NCI-H2227 treated with DMSO at 0.1 percent for 48 hours (cell line): ENCODE data around the gene DBH.
"Not testable (repeated sequence)": the region's sequence is repeated elsewhere in the genome, so short reads cannot be mapped to it uniquely, and the experiment has no call there.

ENCODE experiments used
- DNase-seq: peaks from one replicate; lab custom pipeline; 2025; lab: John Stamatoyannopoulos, UW

Gene DBH

DNA sequence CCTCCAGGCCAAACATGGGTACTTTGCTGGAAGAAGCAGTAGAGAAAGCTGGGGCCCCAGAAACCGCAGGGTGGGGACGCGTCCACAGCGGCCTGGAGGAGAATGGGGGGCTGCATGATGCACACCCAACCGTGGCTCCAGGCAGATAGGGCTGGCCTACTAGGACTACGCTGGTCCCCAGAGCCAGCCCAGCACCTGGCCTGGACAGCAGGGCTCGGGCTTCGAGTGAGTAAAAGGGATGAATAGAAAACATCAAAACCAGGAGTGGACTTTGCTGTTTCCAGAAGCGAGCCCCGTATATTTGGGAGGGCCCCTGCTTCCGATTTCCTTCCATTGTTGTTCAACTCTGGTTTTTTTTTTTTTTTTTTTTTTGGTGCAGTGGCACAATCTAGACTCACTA is 30.7 kb downstream of the DBH start:
- no peak for DNase-seq

DNA sequence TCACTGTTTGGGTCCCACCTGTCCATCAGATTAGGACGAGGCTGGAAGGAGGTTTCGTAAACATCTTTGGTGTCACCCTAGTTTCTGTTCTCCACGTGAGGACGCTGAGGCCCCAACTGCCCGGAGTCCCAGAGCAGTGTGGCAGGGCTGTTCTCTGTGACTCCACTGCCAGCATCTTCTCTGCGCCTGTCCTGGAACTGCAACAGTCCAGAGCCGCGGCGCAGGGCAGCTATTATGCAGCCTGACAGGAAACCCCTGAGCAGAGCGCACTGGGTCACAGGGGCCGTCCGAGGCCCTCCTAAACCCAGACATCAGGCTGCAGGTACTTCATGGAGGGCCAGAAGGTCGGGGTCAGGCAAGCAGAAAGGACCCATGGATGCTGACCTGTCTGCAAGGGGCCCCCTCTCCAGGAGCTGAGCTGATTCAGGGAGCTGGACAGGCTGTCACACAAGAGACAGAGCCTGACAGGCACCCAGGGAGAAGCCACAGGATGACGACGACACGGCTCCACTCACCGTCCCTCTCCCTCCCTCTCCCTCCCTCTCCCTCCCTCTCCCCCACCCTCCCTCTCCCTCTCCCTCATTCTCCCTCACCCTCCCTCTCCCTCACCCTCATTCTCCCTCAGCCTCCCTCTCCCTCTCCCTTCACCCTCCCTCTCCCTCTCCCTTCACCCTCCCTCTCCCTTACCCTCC is 31.7 kb downstream of the DBH start:
- DNase-seq, result no peak

DNA sequence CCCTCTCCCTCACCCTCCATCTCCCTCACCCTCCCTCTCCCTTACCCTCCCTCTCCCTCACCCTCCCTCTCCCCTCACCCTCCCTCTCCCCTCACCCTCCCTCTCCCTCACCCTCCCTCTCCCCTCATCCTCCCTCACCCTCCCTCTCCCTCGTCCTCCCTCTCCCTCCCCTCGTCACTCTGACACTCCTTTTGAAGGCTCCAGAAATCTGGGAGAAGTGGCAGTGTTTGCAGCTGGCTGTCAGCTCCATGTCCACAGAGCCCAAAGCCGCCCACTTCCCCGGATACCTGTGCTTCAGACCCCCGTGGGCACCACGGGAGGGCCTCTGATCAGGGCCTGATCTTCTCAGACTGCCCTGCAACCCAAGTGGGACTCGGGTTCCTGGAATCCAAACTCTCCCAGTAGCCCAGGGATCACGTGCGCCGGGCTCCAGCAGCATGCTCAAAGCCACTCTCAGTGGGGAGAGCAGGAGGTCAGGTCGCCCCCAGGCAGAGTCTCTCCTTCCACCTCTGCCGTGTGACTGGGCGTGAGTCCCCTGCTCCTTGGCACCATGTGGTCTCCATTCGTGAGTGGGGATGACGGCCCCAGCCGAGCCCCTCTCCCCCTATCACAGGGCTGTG is 33.1 kb downstream of the DBH start:
- DNase-seq, result no peak

DNA sequence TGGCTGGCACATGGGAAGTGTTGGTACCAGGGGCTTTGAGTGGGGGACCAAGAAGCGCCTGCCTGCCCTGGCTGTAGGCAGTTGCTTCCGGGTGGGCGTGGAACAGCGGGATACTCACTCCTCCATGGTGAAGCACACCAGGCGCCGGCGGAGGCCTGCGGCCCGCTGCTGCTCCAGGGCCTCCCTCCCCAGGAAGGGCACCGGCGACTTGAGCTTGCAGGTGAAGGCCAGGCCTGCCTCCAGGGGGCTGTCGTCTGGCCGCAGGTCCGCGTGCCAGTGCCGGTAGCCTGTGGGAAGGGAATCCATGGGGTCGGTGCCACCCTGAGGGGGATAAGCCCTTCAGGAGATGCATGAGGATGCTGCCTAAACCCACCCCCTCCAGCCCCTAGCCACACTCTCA is 34.3 kb downstream of the DBH start:
- DNase-seq, result no peak

DNA sequence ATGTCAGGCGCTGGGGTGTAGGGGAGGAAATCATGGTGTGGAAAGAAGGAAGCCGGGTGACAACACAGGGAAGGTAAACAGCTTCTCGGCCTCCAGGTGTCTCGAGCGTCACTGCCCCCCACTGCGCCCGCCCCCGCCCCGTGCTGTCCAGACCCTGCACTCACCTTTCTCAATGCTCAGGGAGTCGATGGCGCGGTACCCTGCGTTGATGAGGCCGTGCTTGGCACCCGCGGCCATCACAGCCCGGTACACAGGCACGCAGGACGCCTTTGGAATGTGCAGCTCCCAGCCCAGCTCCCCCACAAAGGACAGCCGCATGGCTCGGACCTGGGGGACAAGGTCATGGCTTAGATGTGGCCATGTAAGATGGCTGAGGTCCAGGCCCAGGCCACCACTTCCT is 35.2 kb downstream of the DBH start:
- DNase-seq, result no peak

DNA sequence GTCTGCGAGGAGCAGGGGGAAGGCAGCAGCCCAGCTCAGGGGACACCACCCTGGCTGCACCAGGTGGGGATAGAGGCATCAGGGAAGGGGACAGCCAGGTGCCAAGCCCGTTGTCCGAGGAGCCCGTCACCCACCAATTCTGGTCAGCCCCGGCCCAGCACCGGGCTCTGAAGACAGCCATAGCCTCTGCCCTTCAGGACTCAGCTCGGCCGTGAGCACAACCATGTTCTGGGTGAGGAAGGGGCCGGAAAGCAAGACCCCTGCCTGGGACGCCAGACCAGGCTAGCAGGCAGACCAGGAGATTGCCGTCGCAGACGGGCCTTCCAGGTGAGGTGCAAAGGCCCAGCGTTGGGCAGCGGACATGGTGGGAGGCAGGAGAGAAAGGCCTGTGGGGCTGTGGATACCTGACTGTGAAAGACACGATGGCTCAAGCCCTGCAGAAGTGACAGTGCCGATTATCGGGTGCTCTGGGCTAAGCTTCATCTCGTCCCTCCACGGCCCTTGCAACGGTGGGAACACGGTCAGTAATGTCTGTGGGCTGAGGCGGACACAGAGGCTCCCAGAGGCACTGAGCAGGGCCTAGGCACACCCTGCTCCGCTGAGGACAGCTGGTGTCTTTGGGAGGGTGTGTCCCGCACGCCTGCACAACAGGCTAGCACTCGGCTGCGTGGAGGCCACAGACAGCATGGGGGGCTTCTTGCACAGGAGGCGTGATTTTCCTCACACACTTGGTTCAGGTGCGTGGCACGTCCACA is 36.5 kb downstream of the DBH start:
- DNase-seq, result no peak

DNA sequence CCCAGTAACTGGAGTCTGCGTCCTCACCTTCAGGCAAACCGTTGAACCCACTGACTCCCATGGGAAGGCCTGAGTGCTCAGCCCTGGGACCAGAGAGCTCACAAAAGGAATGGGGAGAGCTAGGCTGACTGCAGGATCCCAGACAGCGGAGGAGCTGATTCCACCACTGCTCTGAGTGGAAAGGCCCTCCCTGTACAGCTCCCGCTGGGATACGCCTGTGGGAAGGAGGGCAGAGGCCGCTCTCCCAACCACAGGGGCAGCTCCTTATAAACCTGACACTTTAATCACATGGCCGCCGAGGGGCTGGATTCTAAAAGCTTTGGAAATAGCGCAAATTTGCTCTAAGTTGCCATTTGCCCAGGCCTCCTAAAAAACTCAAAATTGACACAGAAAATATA is 37.1 kb downstream of the DBH start:
- DNase-seq, result no peak

DNA sequence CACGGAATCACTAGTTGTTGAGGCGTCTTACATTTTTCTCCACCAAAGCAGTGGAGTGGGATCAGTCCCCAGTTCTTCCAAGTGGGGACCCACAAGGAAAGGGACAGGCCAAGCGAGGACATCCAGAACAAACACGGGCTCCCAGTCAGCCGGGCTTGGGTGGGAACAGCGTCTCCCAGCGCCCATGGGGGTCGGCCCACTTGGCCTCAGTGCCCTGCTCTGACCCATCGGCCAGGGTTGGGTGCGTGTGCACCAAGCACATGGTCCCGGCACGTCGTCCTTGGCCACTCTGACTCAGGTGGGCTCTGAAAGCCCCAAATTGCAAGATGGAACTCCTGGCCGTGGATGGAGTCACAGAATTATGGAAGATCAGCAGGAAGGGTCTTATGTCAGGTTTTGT is 37.9 kb downstream of the DBH start:
- DNase-seq, result no peak

DNA sequence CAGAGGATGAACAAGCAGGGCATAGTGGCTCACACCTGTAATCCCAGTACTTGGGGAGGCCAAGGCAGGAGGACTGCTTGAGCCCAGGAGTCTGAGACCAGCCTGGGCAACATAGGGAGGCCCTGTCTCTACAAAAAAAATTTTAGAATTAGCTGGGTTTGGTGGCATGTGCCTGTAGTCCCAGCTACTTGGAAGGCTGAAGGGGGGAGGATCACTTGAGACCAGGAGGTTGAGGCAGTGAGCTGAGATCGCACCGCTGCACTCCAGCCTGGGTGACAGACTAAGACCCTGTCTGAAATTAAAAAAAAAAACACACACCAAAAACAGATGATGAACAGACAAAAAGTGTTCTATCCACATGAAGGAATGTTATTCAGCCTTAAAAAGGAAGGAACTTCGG is 39.6 kb downstream of the DBH start:
- not testable (repeated sequence) for DNase-seq

DNA sequence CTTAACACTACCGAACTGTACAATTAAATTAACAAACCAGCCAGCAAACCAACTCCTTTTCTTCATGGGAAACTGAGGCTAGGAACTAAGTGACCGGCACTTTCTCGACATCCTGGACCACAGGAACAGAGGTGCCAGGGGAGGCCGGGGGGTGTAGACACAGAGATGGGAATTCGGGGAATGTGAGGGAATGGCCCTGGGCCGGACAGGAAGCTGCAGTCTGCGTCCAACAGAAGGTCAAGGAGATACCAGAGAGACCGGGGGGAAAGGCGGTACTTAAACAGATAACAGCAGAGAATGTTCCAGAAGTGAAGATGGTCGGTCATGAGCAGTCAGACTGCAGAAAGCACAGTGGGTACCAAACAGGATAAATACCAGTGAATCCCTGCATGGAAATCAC is 40.3 kb downstream of the DBH start:
- DNase-seq, result no peak

DNA sequence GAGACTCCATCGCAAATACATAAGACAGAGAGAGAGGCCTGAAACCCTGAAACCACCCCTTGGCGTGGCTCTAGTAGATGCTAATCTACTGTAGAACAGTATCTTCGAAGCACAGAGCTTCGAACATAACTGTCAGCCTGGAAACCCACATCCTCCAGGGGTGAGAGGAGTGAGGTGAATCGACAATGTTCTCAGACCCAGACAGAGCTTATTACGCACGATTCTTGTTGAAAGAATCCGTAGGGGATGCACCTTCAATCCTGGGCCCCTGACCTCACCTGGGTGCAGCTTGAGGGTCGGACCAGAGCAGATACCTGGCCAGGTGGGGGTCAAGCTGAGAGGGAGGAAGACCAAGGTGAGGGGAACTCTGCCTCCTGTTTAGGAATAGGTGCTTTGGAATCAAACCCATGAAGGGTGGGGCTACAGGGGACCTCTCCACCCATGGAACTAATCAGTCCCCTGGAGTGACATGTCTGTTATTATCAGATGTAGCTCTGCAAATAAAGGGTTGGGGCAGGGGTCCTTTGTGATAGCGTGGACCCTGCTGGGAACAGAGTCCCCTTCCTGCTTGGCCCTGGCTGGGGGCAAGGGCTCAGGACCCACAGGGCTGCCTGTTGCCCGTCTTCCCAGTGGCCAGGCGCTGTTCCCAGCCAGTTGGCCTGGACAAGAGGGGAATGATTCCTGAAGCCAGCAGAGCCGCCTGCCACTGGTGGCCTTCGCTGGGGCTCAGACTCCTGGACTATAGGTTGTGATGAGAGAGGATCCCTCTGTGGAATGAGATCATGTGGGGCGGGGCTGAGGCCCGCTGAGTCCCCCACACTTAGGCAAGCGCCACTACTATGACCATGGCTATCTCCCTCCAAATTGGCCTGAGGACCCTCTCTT is 41.2 kb downstream of the DBH start:
- no peak for DNase-seq

DNA sequence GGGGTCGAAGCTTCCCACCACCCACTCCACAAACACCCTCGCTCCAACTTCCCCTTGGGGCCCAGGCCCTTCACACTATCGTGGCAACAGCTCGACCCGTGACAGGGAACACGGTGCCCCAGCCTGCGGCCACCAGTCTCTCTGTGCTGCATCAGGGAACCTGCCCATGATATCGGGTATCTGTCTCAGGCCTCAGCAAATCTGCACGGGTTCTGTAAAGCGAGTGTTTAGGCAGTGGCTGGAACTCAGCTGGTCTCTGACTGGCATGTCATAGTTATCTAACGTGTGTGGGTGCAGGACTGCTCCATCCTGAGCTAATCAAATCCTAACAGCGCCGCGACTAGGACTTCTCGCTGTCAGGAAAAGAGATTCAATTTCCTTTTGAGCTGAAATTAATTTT is 42.9 kb downstream of the DBH start:
- no peak for DNase-seq

DNA sequence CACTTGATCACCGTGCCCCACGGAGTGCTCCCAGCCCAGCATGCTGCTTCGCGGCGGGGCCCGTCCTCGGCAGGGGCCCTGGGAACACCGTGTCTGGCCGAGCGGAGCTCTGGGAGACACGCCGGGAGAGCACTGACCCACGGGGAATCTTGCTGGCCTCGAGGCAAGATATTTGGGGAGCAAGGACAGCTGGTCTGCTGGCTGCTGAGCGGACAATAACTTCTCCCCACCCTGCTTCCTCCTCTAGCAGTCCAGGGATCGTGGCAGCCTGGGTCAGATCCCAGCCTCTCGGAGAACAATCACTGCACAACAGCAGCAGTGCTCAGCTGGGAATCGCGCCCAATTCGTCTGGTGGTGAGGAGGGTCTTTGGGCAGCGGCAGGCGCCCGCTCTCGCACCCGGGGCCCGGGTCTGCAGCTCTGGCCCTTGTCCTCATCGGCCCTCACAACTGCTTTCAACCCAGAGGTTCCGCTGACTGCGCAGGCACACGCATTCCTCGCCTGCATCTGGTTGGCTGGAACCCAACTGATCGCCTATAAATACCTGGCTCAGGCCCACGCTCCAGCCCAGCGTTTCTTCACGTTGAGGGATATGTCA is 43.4 kb downstream of the DBH start:
- DNase-seq, result no peak

DNA sequence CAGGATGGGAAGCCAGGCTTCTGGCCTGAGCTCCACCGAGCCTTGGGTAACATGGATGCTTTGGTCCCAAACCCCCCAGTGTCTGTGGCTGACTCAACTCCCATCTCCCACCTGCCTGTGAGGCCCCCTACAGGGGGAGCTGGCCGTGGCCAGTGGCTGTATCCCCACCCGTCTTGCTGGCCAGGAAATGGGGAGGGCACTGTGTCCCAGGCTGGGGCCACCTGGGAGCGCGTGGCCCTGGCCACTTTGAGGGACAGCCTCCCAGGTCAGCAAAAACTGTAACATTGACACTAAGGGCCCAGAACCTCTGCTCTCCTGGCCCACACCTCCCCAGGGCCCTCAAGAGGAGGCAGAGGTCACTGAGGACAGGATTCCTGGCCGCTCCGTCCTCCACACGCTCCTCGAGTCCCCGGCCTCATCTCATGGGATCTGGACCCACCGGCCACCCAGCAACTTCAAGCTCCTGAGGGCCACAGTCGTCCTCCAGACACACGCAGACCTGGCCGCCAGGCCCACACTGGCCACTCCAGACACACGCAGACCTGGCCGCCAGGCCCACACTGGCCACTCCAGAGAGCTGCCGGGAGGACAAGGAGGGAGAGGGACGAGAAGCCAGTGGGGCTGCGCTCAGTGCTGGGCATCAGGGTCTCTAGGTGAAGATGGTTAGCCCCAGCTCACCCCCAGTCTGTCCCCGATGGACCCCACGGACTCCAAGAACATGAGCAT is 44.2 kb downstream of the DBH start:
- DNase-seq, result no peak

DNA sequence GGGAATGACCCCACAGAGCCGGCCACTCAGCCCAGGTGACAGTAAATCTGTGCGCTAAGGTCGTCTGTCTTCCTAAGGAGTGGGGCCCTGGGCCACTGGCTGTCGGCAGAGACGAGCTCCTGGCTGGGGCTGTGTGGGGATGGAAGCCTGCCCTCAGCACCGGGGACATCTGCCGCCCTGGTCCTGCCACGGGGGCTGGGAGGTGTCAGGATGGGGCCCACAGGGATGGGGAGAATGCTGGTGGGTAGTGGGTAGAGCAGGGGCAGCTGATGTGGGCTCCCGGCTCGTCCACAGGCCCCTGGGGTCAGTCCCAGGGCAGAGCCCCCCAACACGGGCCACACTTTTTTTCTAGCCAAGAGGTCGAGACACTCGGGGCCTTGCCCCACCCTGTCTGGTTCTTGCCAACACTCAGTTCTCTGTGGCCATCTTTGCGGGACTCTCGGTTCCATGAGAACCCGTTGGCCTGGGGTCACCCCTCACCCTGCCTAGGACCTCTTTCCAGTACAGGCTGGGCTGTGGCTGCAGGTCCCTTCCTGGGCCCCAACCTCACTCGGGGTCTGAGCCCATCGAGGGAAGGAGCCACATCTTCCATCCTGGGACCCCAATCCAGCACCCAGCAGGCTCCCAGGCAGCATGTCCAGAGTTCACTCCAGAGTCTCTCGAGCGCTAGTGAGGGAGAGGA is 45.0 kb downstream of the DBH start:
- no peak for DNase-seq

DNA sequence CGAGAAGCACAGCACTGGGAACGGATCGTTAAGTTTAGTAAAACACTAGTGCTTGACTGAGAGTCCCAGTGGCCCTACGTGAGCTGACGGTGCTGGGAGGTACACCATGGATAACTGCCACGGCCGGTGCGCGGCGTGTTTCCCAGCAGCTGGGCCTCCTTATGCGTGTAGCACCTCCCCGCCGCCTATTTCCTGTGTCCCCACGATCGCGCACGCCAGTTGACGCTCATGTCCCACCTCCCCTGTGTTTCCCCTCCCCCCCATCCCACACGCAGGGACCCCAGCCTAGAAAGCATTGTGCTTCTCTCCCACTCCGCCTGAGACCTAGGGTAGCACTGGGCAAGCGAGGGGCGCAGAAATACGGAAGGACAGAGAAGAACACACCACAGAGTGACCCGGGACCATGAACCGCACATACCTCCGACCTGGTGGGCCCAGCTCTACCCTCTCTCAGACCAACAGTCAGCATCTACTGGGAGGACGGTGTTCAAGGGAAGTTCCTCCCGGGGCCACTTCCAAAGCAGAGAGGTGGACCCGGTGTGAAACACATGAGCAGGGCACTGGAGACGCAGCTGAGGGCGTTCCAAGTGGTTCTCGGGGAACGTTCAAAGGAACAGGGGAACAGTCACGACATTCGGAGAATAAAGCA is 45.6 kb downstream of the DBH start:
- no peak for DNase-seq

DNA sequence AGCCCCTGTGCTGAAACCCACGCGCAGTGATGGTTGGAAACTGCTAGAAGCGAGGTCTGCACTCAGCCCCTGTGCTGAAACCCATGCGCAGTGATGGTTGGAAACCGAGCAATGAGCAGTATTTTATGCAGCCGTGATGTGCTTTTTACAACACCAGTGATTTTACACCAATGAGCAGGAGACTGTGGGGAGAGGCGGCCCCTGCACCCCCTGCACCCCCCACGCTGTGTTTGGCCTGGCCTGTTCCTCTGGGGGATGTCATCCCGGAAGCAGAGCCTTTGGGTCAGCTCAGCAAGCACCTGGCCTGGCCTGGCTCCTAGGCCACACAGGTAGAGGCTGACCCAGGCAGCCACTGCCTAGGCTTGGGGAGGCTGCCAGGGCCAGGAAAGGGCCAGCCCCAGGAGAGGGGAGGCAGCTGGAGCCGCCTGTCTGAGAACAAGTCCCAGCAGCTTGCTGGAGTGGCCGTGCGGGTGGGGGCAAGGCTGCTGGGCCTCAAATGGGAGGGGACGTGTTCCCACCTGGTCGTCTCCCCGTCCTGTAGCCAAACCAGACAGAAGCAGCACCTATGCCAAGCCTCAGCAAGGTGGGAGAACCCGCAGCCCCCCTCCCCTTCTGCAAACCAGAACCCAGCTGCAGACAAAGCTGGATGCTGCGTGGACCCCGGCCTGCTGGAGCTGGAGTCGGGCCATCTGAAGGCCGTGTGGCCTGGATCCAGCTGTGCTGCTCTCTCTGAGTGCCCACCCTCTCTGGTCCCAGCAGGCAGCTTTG is 46.8 kb downstream of the DBH start:
- no peak for DNase-seq

DNA sequence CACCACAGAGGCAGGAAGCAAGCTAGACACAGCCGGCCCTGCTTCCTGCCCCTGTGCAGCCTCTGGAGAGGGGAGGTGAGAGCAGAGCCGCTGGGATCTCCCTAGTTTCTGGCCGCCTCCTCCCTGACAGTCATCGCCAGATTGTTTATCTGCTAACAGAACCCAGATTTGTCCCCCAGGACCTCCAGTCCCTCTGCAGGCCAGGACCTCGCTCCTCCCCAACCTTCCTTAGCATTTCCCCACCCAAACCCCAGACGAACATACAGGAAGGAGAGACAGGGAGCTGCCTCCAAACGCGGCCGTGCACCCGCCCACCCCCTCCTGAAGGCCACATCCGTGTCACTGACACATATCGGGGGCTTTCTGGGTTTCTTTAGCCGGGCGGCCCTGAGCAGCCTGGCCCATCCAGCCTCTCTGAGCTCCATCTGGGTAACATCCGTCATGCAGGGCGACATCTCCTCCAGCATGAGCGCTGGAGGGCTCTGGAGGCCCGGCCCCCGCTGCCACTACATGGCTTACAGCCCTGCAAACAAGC is 47.5 kb downstream of the DBH start:
- no peak for DNase-seq
